PC-9 (cell line): ENCODE results near the gene NOTCH3. TPM values are rescaled to one million over a fixed set of nuclear protein-coding genes. Genes with fewer than 3 reads are reported as not detected.

Source experiments
- BruUV-seq: library from RNA; stranded (reverse); fragments of 400-500 nt; replicated peaks from 2 replicates; lab custom pipeline; 2021; lab: Mats Ljungman, UMichigan
- CTCF ChIA-PET: fragments of 300-600 bp; sonication (Branson Sonifier 250); formaldehyde crosslinking; loops from one replicate; lab custom pipeline; 2022; ENCODE audit warnings: antibody characterized with exemption; lab: Charles Lee
- POLR2A ChIA-PET: fragments of 300-600 bp; sonication (Branson Sonifier 250); formaldehyde crosslinking; loops from one replicate; lab custom pipeline; 2022; ENCODE audit warnings: antibody characterized with exemption; ENCODE audit not compliant: unreplicated experiment; lab: Charles Lee
- DNase-seq, 2 experiments: peaks; one replicate each; pipeline versions ENCODE4 v3.0.0 to v3.0.0-alpha.2; 2015 to 2022; ENCODE audit warnings: mixed read lengths in 1 of 2
- H2AFZ ChIP-seq: fragments of 200-600 bp; sonication (generic); 2 replicates; pipeline ENCODE4 v1.8.1; 2017; ENCODE audit warnings: antibody characterized with exemption
- H3F3A ChIP-seq: fragments of 200-600 bp; sonication (generic); 2 replicates; pipeline ENCODE4 v1.8.1; 2017; ENCODE audit warnings: antibody characterized with exemption, mild to moderate bottlenecking, low read depth; ENCODE audit not compliant: insufficient read depth
- H3K27ac ChIP-seq: fragments of 200-600 bp; sonication (generic); 2 replicates; pipeline ENCODE4 v1.6.1; 2016; ENCODE audit warnings: mixed run types
- H3K27me3 ChIP-seq: fragments of 200-600 bp; sonication (generic); 2 replicates; pipeline ENCODE4 v1.6.1; 2016; ENCODE audit warnings: low read depth, mixed run types; ENCODE audit not compliant: insufficient read depth
- H3K36me3 ChIP-seq: fragments of 200-600 bp; sonication (generic); 2 replicates; pipeline ENCODE4 v1.6.1; 2016; ENCODE audit warnings: low read depth, mixed run types
- H3K4me1 ChIP-seq: fragments of 200-600 bp; sonication (generic); replicated peaks from 2 replicates; pipeline ENCODE4 v1.6.1; 2016; ENCODE audit warnings: mixed run types; ENCODE audit not compliant: insufficient read depth
- H3K4me2 ChIP-seq: fragments of 200-600 bp; sonication (generic); 2 replicates; pipeline ENCODE4 v1.6.1; 2017; ENCODE audit warnings: mixed run types
- H3K4me3 ChIP-seq: fragments of 200-600 bp; sonication (generic); 2 replicates; pipeline ENCODE4 v1.6.1; 2016; ENCODE audit warnings: mixed run types
- H3K79me2 ChIP-seq: fragments of 200-600 bp; sonication (generic); 2 replicates; pipeline ENCODE4 v1.6.1; 2017; ENCODE audit warnings: low read depth, mixed run types
- H3K9me2 ChIP-seq: fragments of 200-600 bp; sonication (generic); 2 replicates; pipeline ENCODE4 v1.8.1; 2017; ENCODE audit warnings: mild to moderate bottlenecking; ENCODE audit not compliant: insufficient read depth
- H3K9me3 ChIP-seq: fragments of 200-600 bp; sonication (generic); 2 replicates; pipeline ENCODE4 v1.8.1; 2016; ENCODE audit warnings: low read depth; ENCODE audit not compliant: insufficient read depth
- H4K20me1 ChIP-seq: fragments of 200-600 bp; sonication (generic); 2 replicates; pipeline ENCODE4 v1.8.1; 2017; ENCODE audit not compliant: insufficient read depth
- EZH2 ChIP-seq: fragments of 200-600 bp; sonication (generic); IDR thresholded peaks from 2 replicates; pipeline ENCODE4 v1.8.0; 2017; ENCODE audit warnings: antibody characterized with exemption, low read depth
- intact Hi-C: fragments of 100-400 bp; cut with micrococcal nuclease; formaldehyde crosslinking; loops from one replicate; pipeline ENCODE4 v1.10.0; 2022; ENCODE audit not compliant: unreplicated experiment
- total RNA-seq: library from RNA; stranded (reverse); gene quantifications from 2 replicates; pipeline ENCODE4 v1.2.3, GENCODE V29; 2021
- TF ChIP-seq, protein P1 (sequence below): fragments of 200-600 bp; sonication (generic); conservative IDR thresholded peaks from 2 replicates; pipeline ENCODE4 v1.6.1; 2017; ENCODE audit warnings: mixed run types, antibody characterized with exemption, mild to moderate bottlenecking, moderate library complexity

NOTCH3 gene
- total RNA-seq, 1 experiment from 2014 or later, result 115 TPM

DNA sequence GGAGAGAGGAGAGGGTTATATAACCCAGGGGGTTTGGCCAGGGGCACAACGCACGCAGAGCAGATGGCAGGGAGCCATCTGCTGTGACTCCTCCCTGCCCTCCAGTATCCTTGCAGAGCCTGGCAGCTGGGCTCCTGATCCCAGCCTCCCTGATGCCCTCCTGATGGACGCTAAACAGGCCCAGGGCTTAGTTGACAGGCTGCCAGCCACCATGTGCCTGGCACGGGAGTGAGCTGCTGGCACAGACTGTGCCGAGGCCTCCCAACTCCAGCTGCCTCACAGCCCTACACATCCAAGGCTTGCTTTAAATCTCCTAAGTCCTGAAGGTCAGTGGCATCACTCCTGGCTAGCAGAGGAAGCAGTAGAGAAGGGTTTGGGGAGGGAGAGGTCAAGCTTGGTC lies 76.9 kb downstream of the NOTCH3 start:
- no peak overlapping the region for H2AFZ ChIP-seq
- peak overlapping the region; percentile 93 for H3K4me2 ChIP-seq
- peak overlapping the region; percentile 94; the same call in 1 of the 2 replicates for H3K4me3 ChIP-seq
- ChIA-PET CTCF (interaction anchor here (0.5 kb wide), 1 partner anchor 25 kb away, joined by 3 read pairs; no protein-coding TSS in a partner anchor), POLR2A (no interaction called here)
- intact Hi-C loops, result no loop called here
- H3K36me3 ChIP-seq, result peaks cover 13% of the 10 kb centered on the region
- no peak for TF ChIP-seq EZH2
- TF ChIP-seq, protein P1, sequence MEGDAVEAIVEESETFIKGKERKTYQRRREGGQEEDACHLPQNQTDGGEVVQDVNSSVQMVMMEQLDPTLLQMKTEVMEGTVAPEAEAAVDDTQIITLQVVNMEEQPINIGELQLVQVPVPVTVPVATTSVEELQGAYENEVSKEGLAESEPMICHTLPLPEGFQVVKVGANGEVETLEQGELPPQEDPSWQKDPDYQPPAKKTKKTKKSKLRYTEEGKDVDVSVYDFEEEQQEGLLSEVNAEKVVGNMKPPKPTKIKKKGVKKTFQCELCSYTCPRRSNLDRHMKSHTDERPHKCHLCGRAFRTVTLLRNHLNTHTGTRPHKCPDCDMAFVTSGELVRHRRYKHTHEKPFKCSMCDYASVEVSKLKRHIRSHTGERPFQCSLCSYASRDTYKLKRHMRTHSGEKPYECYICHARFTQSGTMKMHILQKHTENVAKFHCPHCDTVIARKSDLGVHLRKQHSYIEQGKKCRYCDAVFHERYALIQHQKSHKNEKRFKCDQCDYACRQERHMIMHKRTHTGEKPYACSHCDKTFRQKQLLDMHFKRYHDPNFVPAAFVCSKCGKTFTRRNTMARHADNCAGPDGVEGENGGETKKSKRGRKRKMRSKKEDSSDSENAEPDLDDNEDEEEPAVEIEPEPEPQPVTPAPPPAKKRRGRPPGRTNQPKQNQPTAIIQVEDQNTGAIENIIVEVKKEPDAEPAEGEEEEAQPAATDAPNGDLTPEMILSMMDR, result no peak
- peaks cover 20% of the 10 kb centered on the region for H3F3A ChIP-seq
- H3K79me2 ChIP-seq, result peaks cover 24% of the 10 kb centered on the region
- no peak overlapping the region for H3K27ac ChIP-seq
- H4K20me1 ChIP-seq, result no peaks in the 10 kb centered on the region
- no peaks in the 10 kb centered on the region for H3K27me3 ChIP-seq
- BruUV-seq, result no TSS peak
- no peaks in the 10 kb centered on the region for H3K9me2 ChIP-seq
- no peak for DNase-seq
- peaks cover 25% of the 10 kb centered on the region for H3K4me1 ChIP-seq
- no peaks in the 10 kb centered on the region for H3K9me3 ChIP-seq

DNA sequence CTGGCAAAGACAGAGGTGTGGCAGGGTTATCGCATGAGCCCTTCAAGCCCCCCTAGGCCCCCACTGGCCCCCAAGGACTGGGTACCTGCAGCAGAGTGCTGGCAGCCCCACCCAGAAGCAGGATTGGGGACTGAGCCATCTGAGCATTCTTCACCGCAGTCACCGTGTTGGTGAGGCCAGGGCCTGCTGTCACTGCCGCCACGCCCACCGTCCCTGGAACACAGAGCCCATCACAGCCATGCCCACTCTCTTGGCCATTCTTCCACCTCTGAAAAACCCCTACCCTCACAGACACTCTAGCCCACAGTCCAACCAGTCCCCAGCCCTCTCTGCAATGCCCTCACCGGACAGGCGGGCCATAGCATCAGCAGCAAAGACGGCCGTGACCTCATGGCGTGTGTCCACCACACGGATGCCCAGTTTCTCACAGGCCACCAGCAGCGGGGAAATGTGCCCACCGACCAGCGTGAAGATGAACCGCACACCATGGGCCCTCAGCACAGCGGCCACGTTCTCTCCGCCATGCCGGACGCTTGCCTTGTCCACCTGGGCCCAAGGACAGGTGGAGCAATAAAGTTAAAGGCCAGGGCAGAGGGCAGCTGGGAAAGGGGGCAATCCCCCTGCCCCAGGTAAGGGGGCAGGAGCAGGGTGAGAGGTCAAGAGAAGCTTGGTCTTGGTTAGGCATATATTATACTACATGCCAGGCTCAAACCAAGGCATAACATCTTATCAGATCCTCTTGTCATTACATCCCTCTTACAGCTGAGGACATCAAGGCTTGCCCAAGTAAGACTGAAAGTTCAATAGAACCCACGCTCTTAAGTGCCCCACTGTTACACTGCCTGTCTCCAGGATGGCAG lies 77.5 kb downstream of the NOTCH3 start:
- BruUV-seq, result no TSS peak
- Histone ChIP-seq H3K36me3 (peaks cover 17% of the 10 kb centered on the region), H3K27me3 (no peaks in the 10 kb centered on the region), H3K79me2 (peaks cover 24% of the 10 kb centered on the region), H4K20me1 (no peaks in the 10 kb centered on the region), H3K4me3 (peak overlapping the region; percentile 94; the same call in 1 of the 2 replicates), H3K9me2 (no peaks in the 10 kb centered on the region), H3K4me1 (peaks cover 26% of the 10 kb centered on the region), H2AFZ (no peak overlapping the region), H3F3A (peaks cover 13% of the 10 kb centered on the region; the same call in 1 of the 2 replicates), H3K4me2 (peak overlapping the region; percentile 93), H3K9me3 (no peaks in the 10 kb centered on the region), H3K27ac (no peak overlapping the region)
- CTCF ChIA-PET, result interaction anchor here (0.5 kb wide), 1 partner anchor 26 kb away, joined by 3 read pairs; no protein-coding TSS in a partner anchor
- no peak for DNase-seq
- intact Hi-C loops, result no loop called here
- no peak for TF ChIP-seq EZH2
- POLR2A ChIA-PET, result interaction anchor here (0.6 kb wide), 1 partner anchor 26 kb away, joined by 5 read pairs; no protein-coding TSS in a partner anchor

DNA sequence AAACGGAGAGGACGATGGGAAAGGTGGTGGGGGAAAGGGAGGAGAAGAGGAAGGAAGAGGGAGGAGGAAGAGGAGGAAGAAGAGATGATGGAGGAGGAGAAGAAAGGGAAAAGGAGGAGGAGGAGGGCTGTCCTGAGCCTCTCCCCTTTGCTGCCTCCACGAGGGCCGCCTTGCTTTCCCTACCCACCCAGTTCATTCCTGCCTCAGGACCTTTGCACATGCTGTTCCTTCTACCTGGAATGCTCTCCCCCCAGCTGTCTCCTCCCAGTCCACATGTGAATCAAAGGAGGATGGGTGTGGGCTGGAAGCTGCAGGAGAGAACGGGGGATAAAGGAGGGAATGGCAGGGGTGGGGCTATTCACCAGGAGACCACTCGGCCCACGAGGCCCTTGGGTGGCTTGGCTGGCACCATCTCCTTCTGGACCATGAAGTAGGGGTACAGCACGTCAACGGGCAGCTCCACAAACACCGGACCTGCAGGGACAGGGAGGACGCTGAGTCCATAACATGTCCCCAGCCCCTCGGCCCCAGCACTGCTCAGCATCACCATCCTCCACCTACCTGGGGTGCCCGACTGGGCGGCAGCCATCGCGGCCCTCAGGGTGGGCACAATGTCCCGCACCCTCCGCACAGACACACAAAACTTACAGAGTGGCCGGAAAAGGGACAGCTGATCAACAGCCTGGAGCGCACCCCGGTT lies 78.3 kb downstream of the NOTCH3 start:
- Histone ChIP-seq H3K4me3 (no peak overlapping the region), H3K27me3 (no peaks in the 10 kb centered on the region), H3K4me1 (peaks cover 24% of the 10 kb centered on the region), H3K9me2 (no peaks in the 10 kb centered on the region), H3F3A (peaks cover 8% of the 10 kb centered on the region; the same call in 1 of the 2 replicates), H4K20me1 (no peaks in the 10 kb centered on the region), H2AFZ (no peak overlapping the region), H3K79me2 (peaks cover 24% of the 10 kb centered on the region), H3K9me3 (no peaks in the 10 kb centered on the region), H3K27ac (no peak overlapping the region), H3K36me3 (peaks cover 21% of the 10 kb centered on the region), H3K4me2 (no peak overlapping the region)
- ChIA-PET POLR2A (interaction anchor here (0.6 kb wide), 1 partner anchor 26 kb away, joined by 5 read pairs; no protein-coding TSS in a partner anchor), CTCF (no interaction called here)
- TF ChIP-seq, protein P1, result no peak
- no peak for TF ChIP-seq EZH2
- no TSS peak for BruUV-seq
- intact Hi-C loops, result no loop called here
- no peak for DNase-seq
